NB4 (cell line): ENCODE measurements around the gene SFMBT1.
A peak's percentile ranks its signal among the peaks of the same experiment; 100 is the strongest.
"Not testable (repeated sequence)": the region's sequence is repeated elsewhere in the genome, so short reads cannot be mapped to it uniquely, and the experiment has no call there.

Experiments
- DNase-seq: peaks from one replicate; pipeline ENCODE4 v3.0.0; 2010; ENCODE audit warnings: low read depth
- H3K4me3 ChIP-seq: one replicate; pipeline ENCODE4 v1.5.1; 2011; ENCODE audit warnings: mild to moderate bottlenecking, low read depth, low read length, moderate library complexity
- CTCF ChIP-seq: IDR thresholded peaks from one replicate; pipeline ENCODE4 v1.5.1; 2012; ENCODE audit warnings: low read depth, low read length
- MAX ChIP-seq: IDR thresholded peaks from 2 replicates; pipeline ENCODE4 v1.6.1; 2011; ENCODE audit warnings: low read depth, low read length
- MYC ChIP-seq: IDR thresholded peaks from 2 replicates; pipeline ENCODE4 v1.6.1; 2011; ENCODE audit warnings: low read depth, low read length
- POLR2A ChIP-seq: IDR thresholded peaks from 2 replicates; pipeline ENCODE4 v1.6.1; 2011; ENCODE audit warnings: mild to moderate bottlenecking; ENCODE audit not compliant: insufficient read length; ENCODE audit errors: extremely low read depth

Gene SFMBT1

GRCh38 chr3:53056442-53056841 is 10.6 kb upstream of the SFMBT1 start:
- no peak for TF ChIP-seq MAX
- TF ChIP-seq CTCF, result no peak
- no peak for TF ChIP-seq MYC
- no peak for TF ChIP-seq POLR2A
- DNase-seq, result peak; percentile 36
- no peak overlapping the region for H3K4me3 ChIP-seq

- DNase-seq, H3K4me3 ChIP-seq: not testable (repeated sequence)
Observed at GRCh38 chr3:53054233-53054632, 8.4 kb upstream of the SFMBT1 start.

GRCh38 chr3:53051929-53052328 is 6.1 kb upstream of the SFMBT1 start:
- DNase-seq, result no peak
- H3K4me3 ChIP-seq, result no peak overlapping the region
- TF ChIP-seq MYC (no peak), MAX (no peak), POLR2A (no peak), CTCF (no peak)

GRCh38 chr3:53049987-53050386 is 4.1 kb upstream of the SFMBT1 start:
- no peak for TF ChIP-seq MYC
- no peak for TF ChIP-seq CTCF
- TF ChIP-seq MAX, result no peak
- TF ChIP-seq POLR2A, result no peak
- no peak overlapping the region for H3K4me3 ChIP-seq
- no peak for DNase-seq

- DNase-seq, result peak; percentile 51
- H3K4me3 ChIP-seq, result no peak overlapping the region
- TF ChIP-seq MAX (no peak), CTCF (peak; percentile 13)
Observed at GRCh38 chr3:53046171-53047170, 598 bp upstream of the SFMBT1 start.

GRCh38 chr3:53044711-53045517 is 959 bp downstream of the SFMBT1 start:
- TF ChIP-seq CTCF (no peak), POLR2A (no peak), MAX (no peak), MYC (no peak)
- peak; percentile 73 for DNase-seq
- peak overlapping the region; percentile 72 for H3K4me3 ChIP-seq
